Measurements from ENCODE around the gene CYP26A1.
A peak's percentile ranks its signal among the peaks of the same experiment; 100 is the strongest.

Gene CYP26A1

GRCh38 chr10:93106631-93107072 is 33.0 kb downstream of the CYP26A1 start:
- no peak for DNase-seq (ENCODE audit: extremely low read depth, insufficient read length)
- Histone ChIP-seq H3K27me3 (replicated peaks; ENCODE audit: control insufficient read depth, insufficient read depth, low read length) (no peaks in the 10 kb centered on the region), H3K36me3 (ENCODE audit: control insufficient read depth, insufficient read depth, low read length) (no peaks in the 10 kb centered on the region), H3K4me3 (replicated peaks; ENCODE audit: low read depth, low read length) (no peak overlapping the region)
- TF ChIP-seq CTCF (IDR thresholded peaks at IDR 0.05; ENCODE audit: insufficient read depth, low read length, poor library complexity, severe bottlenecking): no peak

DNA sequence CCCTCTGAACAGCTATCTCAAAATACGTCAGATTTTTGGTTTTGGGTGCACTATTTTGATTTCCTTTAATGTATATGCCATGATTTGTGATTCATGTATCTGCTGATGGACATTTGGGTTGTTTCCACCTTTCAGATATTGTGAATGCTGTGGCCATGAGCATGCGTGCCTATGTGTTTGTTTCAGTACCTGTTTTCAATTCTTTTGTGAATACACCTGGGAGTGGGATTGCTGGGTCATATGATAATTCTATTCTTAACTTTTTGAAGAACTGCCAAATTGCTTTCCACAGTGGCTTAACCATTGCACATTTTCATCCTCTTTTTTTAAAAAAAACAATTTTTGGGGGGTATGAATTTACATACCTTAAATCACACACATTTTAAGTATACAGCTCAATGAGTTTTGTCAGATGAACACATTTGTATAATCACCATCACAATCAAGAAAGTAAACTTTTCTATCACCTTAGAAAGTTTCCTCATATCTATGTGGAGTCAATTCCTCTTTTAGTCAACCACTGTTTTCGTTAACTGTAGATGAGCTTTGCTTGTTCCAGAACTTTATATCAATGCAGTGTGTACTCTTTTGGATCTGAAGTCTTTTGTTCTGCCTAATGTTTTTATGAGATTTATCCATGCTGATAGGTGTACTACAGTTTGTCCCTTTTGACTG is 36.9 kb downstream of the CYP26A1 start:
- Histone ChIP-seq H3K27me3 (replicated peaks; ENCODE audit: control insufficient read depth, insufficient read depth, low read length) (no peaks in the 10 kb centered on the region; the same call in none of the 2 replicates), H3K36me3 (ENCODE audit: control insufficient read depth, insufficient read depth, low read length) (no peaks in the 10 kb centered on the region), H3K4me3 (replicated peaks; ENCODE audit: low read depth, low read length) (no peak overlapping the region)
- DNase-seq (ENCODE audit: extremely low read depth, insufficient read length): peak; percentile 22
- no peak for TF ChIP-seq CTCF (IDR thresholded peaks at IDR 0.05; ENCODE audit: insufficient read depth, low read length, poor library complexity, severe bottlenecking)

GRCh38 chr10:93113042-93113441 is 39.3 kb downstream of the CYP26A1 start:
- H3K4me3 ChIP-seq (replicated peaks; ENCODE audit: low read depth, low read length): no peak overlapping the region
- no peak for DNase-seq (ENCODE audit: extremely low read depth, insufficient read length)
- no peaks in the 10 kb centered on the region for H3K36me3 ChIP-seq (ENCODE audit: control insufficient read depth, insufficient read depth, low read length)
- TF ChIP-seq CTCF (IDR thresholded peaks at IDR 0.05; ENCODE audit: insufficient read depth, low read length, poor library complexity, severe bottlenecking): no peak
- no peaks in the 10 kb centered on the region; the same call in none of the 2 replicates for H3K27me3 ChIP-seq (replicated peaks; ENCODE audit: control insufficient read depth, insufficient read depth, low read length)

DNA sequence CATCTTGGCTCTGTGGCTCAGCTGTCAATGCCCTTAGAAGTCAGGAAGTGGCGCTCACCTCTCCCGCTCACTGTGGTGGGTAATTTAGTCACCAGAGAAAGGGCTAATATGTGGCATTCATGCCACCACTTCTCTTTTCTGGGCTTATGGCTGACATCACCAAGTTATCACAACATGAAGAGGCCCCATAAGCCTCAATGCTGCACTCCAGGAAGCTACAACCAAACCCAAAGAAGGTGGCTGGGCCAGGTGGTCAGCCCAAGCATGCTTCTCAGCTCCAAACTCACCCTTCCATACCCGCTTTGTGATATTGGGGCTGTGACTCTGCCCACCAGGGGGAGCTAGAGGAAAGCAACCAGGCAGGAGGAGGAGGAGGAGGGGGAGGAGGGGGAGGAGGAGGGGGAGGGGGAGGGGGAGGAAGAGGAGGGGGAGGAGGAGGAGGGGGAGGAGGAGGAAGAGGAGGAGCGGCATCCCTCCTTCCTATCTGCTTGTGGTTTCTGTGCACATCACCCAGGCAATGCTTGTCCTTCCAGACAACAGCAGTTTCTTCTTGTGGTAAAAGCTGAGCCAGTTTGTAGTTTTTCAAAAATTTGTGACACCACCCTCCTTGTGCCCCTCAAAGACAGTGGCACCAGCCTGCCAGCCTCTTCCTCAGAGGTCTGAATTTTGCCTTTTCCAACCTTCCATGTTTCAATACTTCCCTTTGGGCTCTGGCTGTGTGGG is 42.1 kb downstream of the CYP26A1 start:
- TF ChIP-seq CTCF (IDR thresholded peaks at IDR 0.05; ENCODE audit: insufficient read depth, low read length, poor library complexity, severe bottlenecking): peak; percentile 67
- H3K4me3 ChIP-seq (replicated peaks; ENCODE audit: low read depth, low read length): no peak overlapping the region
- H3K27me3 ChIP-seq (replicated peaks; ENCODE audit: control insufficient read depth, insufficient read depth, low read length): no peaks in the 10 kb centered on the region; the same call in none of the 2 replicates
- DNase-seq (ENCODE audit: extremely low read depth, insufficient read length): peak; percentile 12
- no peaks in the 10 kb centered on the region for H3K36me3 ChIP-seq (ENCODE audit: control insufficient read depth, insufficient read depth, low read length)

DNA sequence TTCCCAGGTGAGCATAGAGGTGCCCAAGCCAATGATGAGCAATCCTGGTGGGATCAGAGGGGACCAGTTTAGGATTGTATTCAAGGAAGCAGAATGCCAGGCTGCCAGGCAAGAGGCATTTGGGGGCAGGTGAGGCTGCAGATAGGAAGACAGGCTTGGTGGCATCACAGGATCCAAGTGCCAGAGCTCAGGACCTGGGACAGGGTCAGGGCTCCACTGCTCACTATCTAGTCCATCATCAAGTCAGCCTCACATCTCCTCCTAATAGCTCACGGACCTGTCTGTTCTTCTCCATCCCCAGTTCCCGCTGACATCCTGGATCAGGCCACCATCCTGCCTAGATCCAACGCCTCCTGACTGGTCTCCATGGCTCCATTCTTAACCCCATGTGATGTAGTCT is 47.6 kb downstream of the CYP26A1 start:
- no peaks in the 10 kb centered on the region for H3K36me3 ChIP-seq (ENCODE audit: control insufficient read depth, insufficient read depth, low read length)

More for the DNA sequence above, 47.6 kb downstream of the CYP26A1 start:
- no peak for TF ChIP-seq CTCF (IDR thresholded peaks at IDR 0.05; ENCODE audit: insufficient read depth, low read length, poor library complexity, severe bottlenecking)
- H3K27me3 ChIP-seq (replicated peaks; ENCODE audit: control insufficient read depth, insufficient read depth, low read length): no peaks in the 10 kb centered on the region
- no peak overlapping the region for H3K4me3 ChIP-seq (replicated peaks; ENCODE audit: low read depth, low read length)
- DNase-seq (ENCODE audit: extremely low read depth, insufficient read length): no peak

All from GM06990 (cell line).